HG02759 (cell line): Measurements from ENCODE around the gene LRP8.

Source experiments
- ATAC-seq: cut with Tn5 transposase; IDR thresholded peaks from one replicate; pipeline ENCODE4 v1.9.1; 2021; ENCODE audit warnings: mild to moderate bottlenecking, moderate library complexity; ENCODE audit not compliant: unreplicated experiment

LRP8 gene

GRCh38 chr1:53361541-53361961, 33.7 kb upstream of the LRP8 start:
- no peak for ATAC-seq

GRCh38 chr1:53359934-53360276, 32.0 kb upstream of the LRP8 start:
- no peak for ATAC-seq

DNA sequence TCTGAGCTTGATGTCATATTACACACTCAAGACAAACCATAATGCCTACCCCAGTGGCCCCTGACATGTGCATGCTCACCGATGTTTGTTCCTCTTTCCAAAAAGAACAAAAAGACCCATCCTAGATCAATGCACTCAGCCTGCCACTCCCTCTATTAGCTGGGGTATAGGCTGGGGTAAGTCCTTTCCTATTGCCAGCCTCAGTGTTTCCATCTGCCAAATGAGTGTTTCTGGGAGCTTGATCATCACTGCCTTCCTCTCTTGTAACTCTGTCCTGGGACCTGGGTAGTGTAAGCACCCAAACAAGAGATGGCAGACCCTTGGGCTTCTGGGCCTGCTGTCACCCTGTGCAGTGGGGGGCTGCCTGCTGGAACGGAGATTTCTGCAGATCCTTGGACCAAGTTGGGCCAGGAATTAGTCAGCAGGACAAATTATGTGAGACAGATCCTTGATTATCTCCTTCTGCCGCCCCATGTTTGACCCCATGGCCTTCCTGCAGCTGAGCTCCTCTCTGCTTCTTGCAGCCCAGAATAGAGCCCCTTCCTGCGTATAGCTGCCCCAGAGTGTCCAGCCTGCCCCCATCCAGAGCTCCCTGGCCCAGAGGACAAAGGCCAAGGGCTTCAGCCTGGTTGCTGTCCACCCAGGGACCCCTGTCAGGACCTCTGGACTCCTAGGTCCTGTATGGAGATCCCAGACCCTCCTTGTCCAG, 31.5 kb upstream of the LRP8 start:
- no peak for ATAC-seq

GRCh38 chr1:53356637-53357036, 28.8 kb upstream of the LRP8 start:
- no peak for ATAC-seq

- ATAC-seq = no peak
Observed at GRCh38 chr1:53354119-53354518, 26.2 kb upstream of the LRP8 start.

DNA sequence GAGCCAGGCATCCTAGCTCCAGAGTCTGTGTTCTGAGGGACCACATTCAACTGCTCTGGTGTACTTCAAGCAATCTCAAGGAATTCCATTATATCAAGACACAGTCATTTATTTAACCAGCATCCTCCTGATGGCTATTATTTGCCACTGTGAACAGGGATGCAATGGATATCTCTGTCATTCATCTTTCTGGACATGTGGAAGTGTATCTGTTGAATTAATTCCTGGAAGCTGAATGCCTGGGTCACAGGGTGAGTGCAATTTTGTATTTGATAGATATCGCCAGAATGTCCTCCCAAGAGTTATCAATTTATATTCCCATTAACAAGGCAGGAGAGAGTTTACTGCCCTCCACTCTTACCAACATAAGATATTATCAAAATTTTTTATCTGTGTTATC, 24.7 kb upstream of the LRP8 start:
- no peak for ATAC-seq

GRCh38 chr1:53350853-53351767, 23.2 kb upstream of the LRP8 start:
- ATAC-seq = no peak

GRCh38 chr1:53349968-53350852, 22.3 kb upstream of the LRP8 start:
- no peak for ATAC-seq

DNA sequence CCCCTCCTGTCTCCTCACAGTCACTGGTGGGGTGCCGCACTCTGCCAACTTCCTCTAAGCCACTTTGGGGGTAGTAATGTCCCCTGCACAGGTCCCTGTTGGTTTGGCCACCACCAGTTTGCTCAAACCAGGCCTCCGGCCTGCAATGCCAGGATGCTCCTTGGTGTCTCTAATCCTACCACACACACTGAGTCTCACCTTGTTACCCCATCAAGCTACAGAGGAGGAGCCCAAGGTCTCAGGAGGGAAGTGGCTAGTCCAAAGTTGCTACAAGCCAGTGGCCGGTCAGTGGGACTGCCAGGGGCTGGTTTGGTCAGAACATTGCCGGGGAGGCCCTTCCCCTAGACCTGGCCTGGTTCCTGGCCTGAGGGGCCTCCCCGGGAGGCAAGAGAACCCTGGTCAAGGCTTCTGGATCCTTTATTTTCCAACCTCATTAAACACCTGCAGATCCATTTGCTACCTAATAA, 21.5 kb upstream of the LRP8 start:
- ATAC-seq = no peak

DNA sequence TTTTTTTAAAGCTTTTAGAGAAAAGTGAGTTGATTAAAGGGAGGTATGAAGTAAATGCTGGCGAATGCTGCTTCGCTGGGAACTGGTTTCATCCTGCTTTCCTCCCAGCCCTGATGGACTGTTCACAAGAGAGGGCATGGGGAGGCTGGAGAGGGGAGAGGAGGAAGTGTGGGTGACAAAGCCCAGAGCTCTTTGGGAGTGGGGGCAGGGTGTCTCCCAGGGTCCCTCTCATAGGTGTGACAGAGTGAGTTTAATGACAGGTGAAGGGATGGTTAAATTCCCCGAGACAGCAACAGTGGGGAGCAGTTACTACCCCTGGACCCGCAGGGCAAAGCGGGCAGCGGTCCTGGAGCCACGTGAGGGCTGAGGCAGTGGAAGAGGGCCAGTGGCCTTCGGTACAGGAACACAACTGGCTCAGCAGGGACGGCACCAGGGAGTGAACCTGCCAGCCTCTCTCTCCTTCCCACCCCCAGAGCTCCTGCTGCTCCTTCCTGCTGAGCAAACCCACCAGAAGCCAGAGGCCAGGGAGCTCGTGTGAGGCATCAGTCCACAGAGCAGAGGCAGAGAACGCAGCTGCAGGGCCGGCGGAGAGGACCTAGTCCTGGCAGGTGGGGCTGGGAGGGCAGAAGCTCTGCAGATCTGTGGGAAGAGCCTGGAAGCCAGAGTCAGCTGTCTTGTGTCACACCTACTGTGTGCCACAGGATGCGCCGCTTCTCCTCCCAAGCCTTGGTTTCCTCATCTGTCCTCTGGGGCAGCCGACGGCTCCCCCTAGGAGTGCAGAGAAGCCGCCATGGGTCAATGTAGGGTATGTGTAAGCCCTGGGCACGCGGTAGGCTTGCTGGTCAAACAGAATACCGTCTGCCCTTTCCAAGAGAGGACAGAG, 20.9 kb upstream of the LRP8 start:
- no peak for ATAC-seq

GRCh38 chr1:53346814-53347176, 18.9 kb upstream of the LRP8 start:
- no peak for ATAC-seq

- no peak for ATAC-seq
Observed at GRCh38 chr1:53345996-53346813, 18.3 kb upstream of the LRP8 start.

DNA sequence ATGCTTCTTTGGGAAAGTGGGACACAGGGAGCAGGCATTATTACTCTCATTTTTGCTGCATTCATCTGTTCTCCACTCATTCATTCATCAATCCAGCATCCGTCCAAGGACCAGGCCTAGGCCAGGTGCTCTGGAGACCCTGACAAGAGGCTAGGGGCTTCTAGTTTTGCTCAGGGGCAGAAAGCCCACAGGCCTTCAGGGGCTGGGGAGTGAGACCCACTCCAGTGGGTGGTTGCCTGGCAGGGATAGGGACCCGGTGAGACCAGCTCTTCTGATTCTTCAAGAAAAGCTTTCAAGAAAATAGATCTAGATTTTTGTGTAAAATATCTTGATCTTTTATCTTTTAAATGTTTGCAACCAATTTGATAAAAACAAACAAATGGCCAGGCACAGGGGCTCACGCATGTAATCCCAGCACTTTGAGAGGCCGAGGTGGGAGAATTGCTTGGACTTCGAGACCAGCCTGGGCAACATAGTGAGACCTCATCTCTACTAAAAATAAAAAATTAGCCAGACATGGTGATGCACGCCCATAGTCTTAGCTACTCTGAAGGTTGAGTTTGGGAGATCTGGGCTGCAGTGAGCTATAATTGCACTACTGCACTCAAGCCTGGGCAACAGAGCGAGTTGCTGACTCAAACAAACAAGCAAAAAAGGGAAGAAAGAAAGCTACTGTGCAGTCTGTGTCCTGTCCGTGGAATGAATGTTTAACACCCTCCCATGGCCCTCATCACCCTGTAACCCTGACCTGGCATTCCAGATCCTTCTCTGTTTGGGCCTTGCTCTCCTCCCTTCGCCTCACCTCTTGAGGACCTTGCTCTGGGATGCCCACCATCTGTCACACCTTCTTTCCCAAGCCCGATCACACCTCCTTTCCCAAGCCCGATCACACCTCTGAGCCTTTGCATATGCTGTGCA, 17.3 kb upstream of the LRP8 start:
- peak; percentile 96 for ATAC-seq

DNA sequence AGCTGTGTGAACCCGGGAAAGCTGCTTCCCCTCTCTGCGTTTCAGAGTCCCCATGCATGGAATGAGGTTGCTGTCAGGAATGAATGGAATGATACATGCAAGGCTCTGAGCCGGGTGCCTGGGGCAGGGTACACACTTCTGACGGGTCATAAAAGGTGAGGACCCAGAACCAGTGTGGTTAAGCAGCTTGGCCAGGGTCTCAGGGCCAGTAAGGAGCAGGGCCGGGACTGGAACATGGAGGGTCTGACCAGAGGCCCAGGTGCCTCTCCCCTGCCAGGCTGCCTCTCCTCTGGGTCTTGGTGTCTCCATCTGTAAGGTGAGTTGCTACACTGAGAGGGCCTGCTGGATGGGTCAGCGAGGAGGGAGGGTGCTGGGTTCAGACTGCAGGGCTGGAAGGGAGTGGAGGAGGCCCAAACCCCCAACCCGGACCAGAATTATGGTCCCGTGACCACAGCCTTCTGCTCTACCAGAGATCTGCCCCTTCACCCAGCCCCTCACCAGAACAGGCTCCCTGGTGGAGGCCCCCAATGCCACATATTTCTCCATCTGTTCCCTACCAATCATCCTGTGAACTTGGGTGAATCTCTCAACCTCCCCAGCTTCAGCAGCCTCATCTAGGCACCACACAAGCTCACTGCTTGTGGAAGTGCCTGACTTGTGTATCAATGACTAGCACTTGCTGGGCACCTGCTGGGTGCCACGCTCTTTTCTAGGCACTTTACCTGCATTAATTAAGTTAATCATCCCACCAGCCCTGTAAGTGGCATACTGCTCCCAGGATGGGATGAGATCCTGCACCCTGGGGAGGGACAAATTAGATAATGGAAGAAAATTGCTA, 16.2 kb upstream of the LRP8 start:
- ATAC-seq = no peak

DNA sequence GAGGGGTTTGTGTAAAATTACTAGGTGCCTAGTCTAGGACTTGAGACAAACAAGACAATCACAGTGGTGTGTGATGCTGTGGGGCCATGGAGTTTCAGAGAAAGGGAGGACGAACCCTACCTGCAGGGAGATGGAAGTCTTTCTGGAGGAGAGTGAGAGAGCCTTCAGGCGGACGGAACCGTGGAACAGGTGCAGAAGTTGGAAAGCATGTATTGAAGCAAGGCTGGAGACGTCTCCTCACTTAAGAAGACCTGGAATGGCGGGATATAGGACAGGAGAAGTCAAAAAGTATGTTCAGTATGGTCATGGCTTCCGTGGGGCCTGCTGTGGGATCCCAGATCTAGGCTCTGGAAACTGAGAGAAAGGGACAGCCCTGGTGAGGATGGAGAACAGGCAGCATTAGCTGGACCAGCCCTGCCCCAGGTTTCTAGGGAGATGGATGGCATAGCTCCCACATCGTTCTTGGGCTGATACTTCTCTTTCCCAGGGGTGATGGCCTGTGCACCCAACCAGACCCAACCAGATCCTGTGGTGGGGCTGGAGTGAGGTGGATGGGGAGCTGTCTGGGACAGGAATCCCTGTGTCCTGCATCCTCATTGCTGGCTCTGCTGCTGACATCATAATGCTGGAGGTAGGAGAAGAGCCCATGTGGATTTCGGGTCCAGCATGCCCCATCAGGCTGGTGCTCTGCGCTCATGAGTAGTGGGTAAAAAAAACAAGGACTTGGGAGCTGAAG, 15.0 kb upstream of the LRP8 start:
- no peak for ATAC-seq

GRCh38 chr1:53341961-53342707, 14.3 kb upstream of the LRP8 start:
- ATAC-seq = no peak
